Spleen (tissue), 7 donors: Measurements from ENCODE around the gene HINFP.

Experiments used
- POLR2A ChIP-seq, 3 donors: fragments of 450-650 bp; IDR thresholded peaks; one replicate each; pipeline ENCODE4 v1.5.1; 2017; ENCODE audit warnings: antibody characterized with exemption in 3 of 3, mild to moderate bottlenecking in 1 of 3
- POLR2AphosphoS5 ChIP-seq, 3 donors: sonication (generic); formaldehyde crosslinking; IDR thresholded peaks; one replicate each; pipeline ENCODE4 v1.5.1; 2017; ENCODE audit warnings: antibody characterized with exemption in 3 of 3
- TF ChIP-seq, protein P1 (sequence below), 11 experiments: fragments of 200-600 bp in 7 of 11; fragments of 450-650 bp in 4 of 11; sonication (generic) in 4 of 11; IDR thresholded peaks in 8 of 11; conservative IDR thresholded peaks in 3 of 11; 1 replicate in 7 of 11; 2 replicates in 4 of 11; pipeline versions ENCODE4 v1.4.0 to v1.8.0; 2016 to 2021; ENCODE audit warnings: antibody characterized with exemption in 11 of 11, inconsistent platforms in 4 of 11, mild to moderate bottlenecking in 1 of 11
- donor health status: DM: no; HTN: no; CAD: no; lungs with moderate emphysema.
- donor health status: DM: no; HTN: no; CAD: no.
- donor health status: DM: no; HTN: no; CAD: no.

DNA sequence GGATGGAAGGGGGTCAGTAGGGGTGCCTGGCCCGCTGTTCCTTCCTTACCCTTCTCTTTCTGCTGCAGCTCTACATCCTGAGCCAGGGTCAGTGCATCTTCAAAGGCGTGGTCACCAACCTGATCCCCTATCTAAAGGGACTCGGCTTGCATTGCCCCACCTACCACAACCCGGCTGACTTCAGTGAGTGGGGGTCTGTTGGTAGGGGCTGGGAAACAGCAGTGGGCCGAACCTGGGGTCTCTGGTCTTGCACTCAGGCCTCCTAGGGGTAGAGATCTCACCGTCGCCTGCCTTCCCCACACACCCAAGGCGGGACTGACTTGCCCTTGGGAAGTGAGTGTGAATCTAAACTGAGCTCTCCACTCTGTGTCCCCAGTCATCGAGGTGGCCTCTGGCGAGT is 35.1 kb downstream of the HINFP start:
- TF ChIP-seq, protein P1, sequence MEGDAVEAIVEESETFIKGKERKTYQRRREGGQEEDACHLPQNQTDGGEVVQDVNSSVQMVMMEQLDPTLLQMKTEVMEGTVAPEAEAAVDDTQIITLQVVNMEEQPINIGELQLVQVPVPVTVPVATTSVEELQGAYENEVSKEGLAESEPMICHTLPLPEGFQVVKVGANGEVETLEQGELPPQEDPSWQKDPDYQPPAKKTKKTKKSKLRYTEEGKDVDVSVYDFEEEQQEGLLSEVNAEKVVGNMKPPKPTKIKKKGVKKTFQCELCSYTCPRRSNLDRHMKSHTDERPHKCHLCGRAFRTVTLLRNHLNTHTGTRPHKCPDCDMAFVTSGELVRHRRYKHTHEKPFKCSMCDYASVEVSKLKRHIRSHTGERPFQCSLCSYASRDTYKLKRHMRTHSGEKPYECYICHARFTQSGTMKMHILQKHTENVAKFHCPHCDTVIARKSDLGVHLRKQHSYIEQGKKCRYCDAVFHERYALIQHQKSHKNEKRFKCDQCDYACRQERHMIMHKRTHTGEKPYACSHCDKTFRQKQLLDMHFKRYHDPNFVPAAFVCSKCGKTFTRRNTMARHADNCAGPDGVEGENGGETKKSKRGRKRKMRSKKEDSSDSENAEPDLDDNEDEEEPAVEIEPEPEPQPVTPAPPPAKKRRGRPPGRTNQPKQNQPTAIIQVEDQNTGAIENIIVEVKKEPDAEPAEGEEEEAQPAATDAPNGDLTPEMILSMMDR (IDR thresholded peaks at IDR 0.05 in 8 of 11, conservative IDR thresholded peaks at IDR 0.05 in 3 of 11), result peak in 1 of 11 experiments; percentile 12
- TF ChIP-seq POLR2A (IDR thresholded peaks at IDR 0.05), result no peak
- TF ChIP-seq POLR2AphosphoS5 (IDR thresholded peaks at IDR 0.05), result no peak
